H1 (cell line): ENCODE data around the gene ADNP. TPM values are rescaled to one million over a fixed set of nuclear protein-coding genes. Genes with fewer than 3 reads are reported as not detected.
A peak's percentile ranks its signal among the peaks of the same experiment; 100 is the strongest.

ENCODE experiments used
- CTCF ChIA-PET: fragments of 300-600 bp; sonication (Branson Sonifier 250); formaldehyde crosslinking; loops from one replicate; lab custom pipeline; 2021; ENCODE audit not compliant: partially characterized antibody; lab: Charles Lee
- POLR2A ChIA-PET: fragments of 300-600 bp; sonication (Branson Sonifier 250); formaldehyde crosslinking; loops from one replicate; lab custom pipeline; 2021; ENCODE audit warnings: inconsistent platforms; ENCODE audit not compliant: partially characterized antibody; lab: Charles Lee
- DNase-seq, 2 experiments: peaks; one replicate each; pipeline versions ENCODE4 v3.0.0 to v3.0.0-alpha.2; 2010 to 2022; ENCODE audit warnings: low spot score in 2 of 2, low read depth in 1 of 2, mixed read lengths in 1 of 2
- FAIRE-seq: peaks from 2 replicates; lab custom pipeline; 2011; peaks lifted over from hg19 to GRCh38; lab: Jason Lieb, UNC
- H2AFZ ChIP-seq: 2 replicates; pipeline ENCODE4 v1.8.1; 2012; ENCODE audit warnings: low read length, inconsistent platforms
- H2AK5ac ChIP-seq: 2 replicates; pipeline ENCODE4 v1.6.1; 2013; ENCODE audit warnings: low read depth, low read length
- H2BK120ac ChIP-seq: replicated peaks from 2 replicates; pipeline ENCODE3; 2013; ENCODE audit warnings: low read depth, low read length, inconsistent platforms
- H2BK12ac ChIP-seq: 2 replicates; pipeline ENCODE4 v1.6.1; 2013; ENCODE audit warnings: low read depth, low read length
- H2BK15ac ChIP-seq: 2 replicates; pipeline ENCODE4 v1.6.1; 2013; ENCODE audit warnings: low read length
- H2BK20ac ChIP-seq: 2 replicates; pipeline ENCODE4 v1.6.1; 2013; ENCODE audit warnings: low read length
- H2BK5ac ChIP-seq: 2 replicates; pipeline ENCODE4 v1.6.1; 2013; ENCODE audit warnings: low read depth, low read length
- H3K14ac ChIP-seq: 2 replicates; pipeline ENCODE4 v1.6.1; 2013; ENCODE audit warnings: inconsistent platforms; ENCODE audit not compliant: insufficient read length
- H3K18ac ChIP-seq: 2 replicates; pipeline ENCODE4 v1.6.1; 2013; ENCODE audit warnings: low read length; ENCODE audit errors: extremely low read depth
- H3K23ac ChIP-seq: 2 replicates; pipeline ENCODE4 v1.6.1; 2013; ENCODE audit warnings: inconsistent platforms; ENCODE audit not compliant: insufficient read length
- H3K23me2 ChIP-seq: 2 replicates; pipeline ENCODE4 v1.6.1; 2013; ENCODE audit warnings: low read depth, low read length
- H3K27ac ChIP-seq: 2 replicates; pipeline ENCODE4 v1.6.1; 2011; ENCODE audit warnings: low read depth, low read length, inconsistent platforms
- H3K27me3 ChIP-seq, 4 experiments: replicated peaks in 1 of 4; 1 replicate in 1 of 4; 2 replicates in 3 of 4; pipeline versions ENCODE4 v1.6.1 to v1.8.1; 2011 to 2013; ENCODE audit warnings: low read length in 3 of 4, mild to moderate bottlenecking in 3 of 4, inconsistent platforms in 2 of 4, mixed read lengths in 2 of 4, moderate library complexity in 1 of 4; ENCODE audit not compliant: control insufficient read depth in 3 of 4, insufficient read depth in 3 of 4; ENCODE audit errors: extremely low read depth in 1 of 4
- H3K36me3 ChIP-seq, 4 experiments: 2 replicates each; pipeline versions ENCODE4 v1.6.1 to v1.8.1; 2011 to 2013; ENCODE audit warnings: mild to moderate bottlenecking in 4 of 4, low read length in 3 of 4, moderate library complexity in 2 of 4, control low read depth in 1 of 4, inconsistent platforms in 1 of 4; ENCODE audit not compliant: insufficient read depth in 4 of 4, control insufficient read depth in 2 of 4
- H3K4ac ChIP-seq: replicated peaks from 2 replicates; pipeline ENCODE3; 2013; ENCODE audit warnings: low read length, low read depth, mixed read lengths, inconsistent platforms; ENCODE audit not compliant: insufficient read length
- H3K4me1 ChIP-seq, 4 experiments: replicated peaks in 1 of 4; 1 replicate in 1 of 4; 2 replicates in 3 of 4; pipeline versions ENCODE4 v1.6.1 to v1.8.1; 2011 to 2013; ENCODE audit warnings: low read length in 3 of 4, inconsistent platforms in 2 of 4, mixed read lengths in 1 of 4; ENCODE audit not compliant: insufficient read depth in 4 of 4, control insufficient read depth in 3 of 4
- H3K4me2 ChIP-seq, 2 experiments: 2 replicates each; pipeline versions ENCODE4 v1.6.1 to v1.8.1; 2011 to 2013; ENCODE audit warnings: low read depth in 2 of 2, low read length in 2 of 2, control low read depth in 1 of 2, inconsistent platforms in 1 of 2, mild to moderate bottlenecking in 1 of 2; ENCODE audit not compliant: insufficient read depth in 1 of 2
- H3K4me3 ChIP-seq, 4 experiments: fragments of 200-600, 300-600 bp in 1 of 4; sonication (generic), shearing (Covaris generic), sonication (Bioruptor Twin) in 1 of 4; 2 replicates each; pipeline versions ENCODE4 v1.5.1 to v1.8.1; 2011 to 2016; ENCODE audit warnings: low read length in 4 of 4, low read depth in 3 of 4, control low read depth in 2 of 4, inconsistent platforms in 2 of 4, mild to moderate bottlenecking in 2 of 4, mixed read lengths in 1 of 4, moderate library complexity in 1 of 4; ENCODE audit not compliant: insufficient read depth in 2 of 4; ENCODE audit errors: extremely low read depth in 1 of 4
- H3K56ac ChIP-seq: replicated peaks from 2 replicates; pipeline ENCODE3; 2013; ENCODE audit warnings: low read depth, mild to moderate bottlenecking, mixed read lengths, low read length, inconsistent platforms; ENCODE audit not compliant: insufficient read length
- H3K79me1 ChIP-seq: 2 replicates; pipeline ENCODE4 v1.6.1; 2013; ENCODE audit warnings: low read depth, low read length, control low read depth
- H3K79me2 ChIP-seq, 2 experiments: 2 replicates each; pipeline versions ENCODE4 v1.6.1 to v1.8.1; 2012 to 2013; ENCODE audit warnings: low read length in 2 of 2, mild to moderate bottlenecking in 2 of 2, inconsistent platforms in 1 of 2; ENCODE audit not compliant: insufficient read depth in 2 of 2, control insufficient read depth in 1 of 2
- H3K9ac ChIP-seq, 4 experiments: replicated peaks in 1 of 4; 1 replicate in 1 of 4; 2 replicates in 3 of 4; pipeline versions ENCODE4 v1.6.1 to v1.8.1; 2011 to 2013; ENCODE audit warnings: low read depth in 3 of 4, low read length in 3 of 4, control low read depth in 2 of 4, mild to moderate bottlenecking in 2 of 4, moderate library complexity in 2 of 4, inconsistent platforms in 1 of 4; ENCODE audit errors: extremely low read depth in 1 of 4
- H3K9me3 ChIP-seq, 2 experiments: 2 replicates each; pipeline versions ENCODE4 v1.6.1 to v1.8.1; 2012 to 2013; ENCODE audit warnings: mild to moderate bottlenecking in 2 of 2, moderate library complexity in 2 of 2, control low read depth in 1 of 2, inconsistent platforms in 1 of 2, low read depth in 1 of 2, low read length in 1 of 2, mixed read lengths in 1 of 2; ENCODE audit not compliant: insufficient read depth in 2 of 2
- H4K20me1 ChIP-seq, 2 experiments: replicated peaks in 1 of 2; 2 replicates each; pipeline versions ENCODE3 to v1.8.1; 2011 to 2013; ENCODE audit warnings: inconsistent platforms in 2 of 2, low read length in 2 of 2, mild to moderate bottlenecking in 1 of 2; ENCODE audit not compliant: insufficient read depth in 2 of 2, control insufficient read depth in 1 of 2
- H4K5ac ChIP-seq: 2 replicates; pipeline ENCODE4 v1.6.1; 2013; ENCODE audit warnings: low read length, low read depth, mixed read lengths, inconsistent platforms; ENCODE audit not compliant: insufficient read length
- H4K8ac ChIP-seq: 2 replicates; pipeline ENCODE4 v1.8.0; 2013; ENCODE audit warnings: mild to moderate bottlenecking, moderate library complexity, low read length, inconsistent platforms; ENCODE audit not compliant: insufficient read depth; ENCODE audit errors: extremely low read depth
- H4K91ac ChIP-seq: replicated peaks from 2 replicates; pipeline ENCODE3; 2013; ENCODE audit warnings: low read length, mixed read lengths, inconsistent platforms; ENCODE audit not compliant: insufficient read length
- ATF3 ChIP-seq: IDR thresholded peaks from 2 replicates; pipeline ENCODE4 v1.6.1; 2011; ENCODE audit warnings: low read depth, mild to moderate bottlenecking, low read length; ENCODE audit not compliant: insufficient read depth
- BACH1 ChIP-seq: IDR thresholded peaks from 2 replicates; pipeline ENCODE4 v1.6.1; 2012; ENCODE audit warnings: low read length, improper control_type of control experiment
- BCL11A ChIP-seq, 2 experiments: IDR thresholded peaks; one replicate each; pipeline ENCODE4 v1.6.1; 2011; ENCODE audit warnings: low read depth in 2 of 2, low read length in 2 of 2, mild to moderate bottlenecking in 2 of 2
- CHD1 ChIP-seq: IDR thresholded peaks from 2 replicates; pipeline ENCODE4 v1.6.1; 2012; ENCODE audit warnings: low read depth, low read length, improper control_type of control experiment
- EZH2 ChIP-seq: fragments of 200-600 bp; sonication (generic); IDR thresholded peaks from 2 replicates; pipeline ENCODE4 v1.7.1; 2012; ENCODE audit warnings: low read depth, mild to moderate bottlenecking, moderate library complexity, low read length, inconsistent platforms; ENCODE audit not compliant: severe bottlenecking
- HDAC6 ChIP-seq: IDR thresholded peaks from one replicate; pipeline ENCODE4 v1.7.1; 2012; ENCODE audit warnings: low read depth, mild to moderate bottlenecking, inconsistent platforms, low read length, moderate library complexity
- KDM1A ChIP-seq: fragments of 200-600, 300-600 bp; sonication (generic); IDR thresholded peaks from 2 replicates; pipeline ENCODE4 v1.7.1; 2016; ENCODE audit warnings: mild to moderate bottlenecking, low read length, borderline replicate concordance
- MAFK ChIP-seq: IDR thresholded peaks from 2 replicates; pipeline ENCODE4 v1.6.1; 2012; ENCODE audit warnings: low read depth, mild to moderate bottlenecking, improper control_type of control experiment, low read length
- MAX ChIP-seq: IDR thresholded peaks from 2 replicates; pipeline ENCODE4 v1.6.1; 2012; ENCODE audit warnings: inconsistent platforms
- POLR2A ChIP-seq, 2 experiments: IDR thresholded peaks; 1 replicate in 1 of 2; 2 replicates in 1 of 2; pipeline ENCODE4 v1.6.1; 2011; ENCODE audit warnings: low read depth in 2 of 2, low read length in 2 of 2, mild to moderate bottlenecking in 2 of 2; ENCODE audit errors: control extremely low read depth in 1 of 2
- RBBP5 ChIP-seq: IDR thresholded peaks from 2 replicates; pipeline ENCODE4 v1.7.1; 2012; ENCODE audit warnings: low read depth, mild to moderate bottlenecking, inconsistent platforms, low read length, moderate library complexity, borderline replicate concordance
- SAP30 ChIP-seq: fragments of 300-600 bp; sonication (generic); IDR thresholded peaks from 2 replicates; pipeline ENCODE4 v1.7.1; 2012; ENCODE audit warnings: low read length, moderate library complexity, mild to moderate bottlenecking, inconsistent platforms; ENCODE audit not compliant: insufficient read depth, insufficient replicate concordance
- ZNF274 ChIP-seq: IDR thresholded peaks from 2 replicates; pipeline ENCODE4 v1.7.0; 2012; ENCODE audit warnings: low read length, borderline replicate concordance; ENCODE audit errors: extremely low read depth
- WGBS, 2 experiments: shearing (Covaris generic) in 1 of 2; methylation state at CpG; one replicate each; pipeline versions ENCODE4 v1.1.6 to v1.1.7; 2013 to 2015; ENCODE audit warnings: low lambda C conversion rate in 2 of 2, mixed read lengths in 2 of 2, inconsistent platforms in 1 of 2, low coverage in 1 of 2, missing lambda C conversion rate in 1 of 2; ENCODE audit not compliant: insufficient replicate concordance in 2 of 2, insufficient coverage in 1 of 2, insufficient read length in 1 of 2; ENCODE audit errors: extremely low coverage in 1 of 2, missing lambda C conversion rate in 1 of 2; 5-methylcytosine and 5-hydroxymethylcytosine counted together
- polyA plus RNA-seq, 7 experiments: library from polyadenylated mRNA; depleted of rRNA in 3 of 7; stranded (reverse) in 5 of 7; unstranded in 2 of 7; fragments of >200 nt in 5 of 7; fragments of 200-250 nt in 2 of 7; gene quantifications; 1 replicate in 5 of 7; 2 replicates in 1 of 7; 4 replicates in 1 of 7; pipeline versions ENCODE4 v1.2.1 to v1.2.3, GENCODE V29; 2011 to 2013; ENCODE audit warnings: missing spikeins in 2 of 7, mixed read lengths in 2 of 7
- total RNA-seq: library from RNA; stranded (reverse); fragmentation: NEBNext Ultra II Directional; extraction: Animal tissue kit (Norgen Biotek cat#: 25700); gene quantifications from 2 replicates; pipeline ENCODE4 v1.2.1, GENCODE V29; 2021

ADNP gene
- total and polyA plus RNA-seq, 2 of the 8 experiments (the other 6 are each of a cell fraction or from before 2014, with no cell fraction given), result 31.6 to 123 TPM

- no peaks in the 10 kb centered on the region; a peak in 1 of 8 replicates for H3K36me3 ChIP-seq
- ChIA-PET CTCF (interaction anchor here (0.5 to 2.7 kb wide), 11 partner anchors 9 to 272 kb away, joined by 3 to 15 read pairs (median 3); partner anchors contain the start of gene BCAS4), POLR2A (interaction anchor here (0.6 to 2.9 kb wide), 6 partner anchors 17 to 310 kb away, joined by 3 to 9 read pairs (median 4); partner anchors contain the start of genes ADNP, DPM1 and MOCS3)
- no peaks in the 10 kb centered on the region for H3K27me3 ChIP-seq
- H3K4me1 ChIP-seq, result peaks cover 2 to 19% (median 14%) of the 10 kb centered on the region in 4 experiments
- H3K23ac ChIP-seq, result no peak overlapping the region
- H2AK5ac ChIP-seq, result no peak overlapping the region
- no peak overlapping the region for H2BK120ac ChIP-seq
- H4K20me1 ChIP-seq, result no peaks in the 10 kb centered on the region
- H2BK12ac ChIP-seq, result no peak overlapping the region
- no peak overlapping the region for H3K4me2 ChIP-seq
- H3K23me2 ChIP-seq, result no peaks in the 10 kb centered on the region
- H3K9ac ChIP-seq, result no peak overlapping the region
- no peak overlapping the region for H2AFZ ChIP-seq
- TF ChIP-seq ZNF274 (no peak), KDM1A (no peak), POLR2A (IDR thresholded peaks at IDR 0.05; ENCODE audit: control extremely low read depth in 1 of 2, low read depth in 2 of 2, low read length in 2 of 2) (no peak), ATF3 (no peak), CHD1 (no peak), MAX (no peak), BCL11A (IDR thresholded peaks at IDR 0.05; ENCODE audit: low read depth in 2 of 2, low read length in 2 of 2) (no peak), EZH2 (no peak), MAFK (no peak), HDAC6 (no peak), RBBP5 (no peak), BACH1 (no peak), SAP30 (no peak)
- WGBS, 2 experiments, result 90% methylated on average over 8 of the region's 8 CpGs; no CpG with 5 or more reads in 1 of the 2 experiments
- DNase-seq, result no peak
- no peak overlapping the region for H3K27ac ChIP-seq
- H4K91ac ChIP-seq, result no peak overlapping the region
- no peak overlapping the region; the same call in 1 of the 2 replicates for H4K8ac ChIP-seq
- H3K4me3 ChIP-seq, result no peak overlapping the region
- H2BK20ac ChIP-seq, result no peak overlapping the region
- H2BK15ac ChIP-seq, result 0 out of 2 replicates have a peak overlapping the region, but pooled peaks have one; percentile 88
- no peak overlapping the region for H3K4ac ChIP-seq
- no peaks in the 10 kb centered on the region for H3K9me3 ChIP-seq
- H3K79me1 ChIP-seq, result no peaks in the 10 kb centered on the region
- H4K5ac ChIP-seq, result no peak overlapping the region
- H3K14ac ChIP-seq, result no peak overlapping the region
- no peak for FAIRE-seq
- H2BK5ac ChIP-seq, result no peak overlapping the region
- H3K79me2 ChIP-seq, result no peaks in the 10 kb centered on the region
- H3K56ac ChIP-seq, result no peak overlapping the region
- no peak overlapping the region; the same call in 1 of the 2 replicates for H3K18ac ChIP-seq
Observed at GRCh38 chr20:50848341-50848808, 82.9 kb downstream of the ADNP start.
